ENCODE results near the gene HIVEP3.

HIVEP3 gene

GRCh38 chr1:41660570-41661427 is 257.9 kb downstream of the HIVEP3 start:
- no peak for DNase-seq

- DNase-seq, result no peak
Measured at GRCh38 chr1:41659903-41660302, 258.8 kb downstream of the HIVEP3 start.

GRCh38 chr1:41659159-41659495 is 259.6 kb downstream of the HIVEP3 start:
- DNase-seq, result no peak

GRCh38 chr1:41658431-41659158 is 260.1 kb downstream of the HIVEP3 start:
- no peak for DNase-seq

- DNase-seq, result no peak
Measured at GRCh38 chr1:41657679-41658295, 260.9 kb downstream of the HIVEP3 start.

- DNase-seq, result no peak
Measured at GRCh38 chr1:41656825-41657500, 261.8 kb downstream of the HIVEP3 start.

- no peak for DNase-seq
Measured at GRCh38 chr1:41656068-41656467, 262.7 kb downstream of the HIVEP3 start.

- DNase-seq, result no peak
Measured at GRCh38 chr1:41655632-41656031, 263.1 kb downstream of the HIVEP3 start.

- no peak for DNase-seq
Measured at GRCh38 chr1:41653574-41653973, 265.1 kb downstream of the HIVEP3 start.

- DNase-seq, result no peak
Measured at GRCh38 chr1:41652384-41653265, 266.1 kb downstream of the HIVEP3 start.

GRCh38 chr1:41650028-41650880 is 268.5 kb downstream of the HIVEP3 start:
- no peak for DNase-seq

- no peak for DNase-seq
Measured at GRCh38 chr1:41649396-41650027, 269.2 kb downstream of the HIVEP3 start.

GRCh38 chr1:41648844-41649243 is 269.9 kb downstream of the HIVEP3 start:
- no peak for DNase-seq

- DNase-seq, result no peak
Measured at GRCh38 chr1:41648230-41648629, 270.5 kb downstream of the HIVEP3 start.

GRCh38 chr1:41647221-41648135 is 271.2 kb downstream of the HIVEP3 start:
- DNase-seq, result no peak

- DNase-seq, result no peak
Measured at GRCh38 chr1:41646186-41646585, 272.5 kb downstream of the HIVEP3 start.

- no peak for DNase-seq
Measured at GRCh38 chr1:41645062-41645461, 273.7 kb downstream of the HIVEP3 start.

GRCh38 chr1:41642922-41643821 is 275.6 kb downstream of the HIVEP3 start:
- DNase-seq, result no peak

Measured in CD4-positive, alpha-beta T cell treated with Interleukin-21 for 1 hour (primary cell).